GM12875 (cell line): ENCODE data around the gene CYBRD1.
A peak's percentile ranks its signal among the peaks of the same experiment; 100 is the strongest.
"Not testable (repeated sequence)": the region's sequence is repeated elsewhere in the genome, so short reads cannot be mapped to it uniquely, and the experiment has no call there.

Experiments used
- H3K4me3 ChIP-seq: one replicate; pipeline ENCODE4 v1.5.1; 2011; ENCODE audit warnings: low read depth, low read length, control low read depth
- TF ChIP-seq, protein P1 (sequence below): IDR thresholded peaks from 2 replicates; pipeline ENCODE4 v1.5.1; 2011; ENCODE audit warnings: low read depth, mild to moderate bottlenecking, control low read depth, inconsistent platforms, low read length, moderate library complexity, borderline replicate concordance; ENCODE audit not compliant: insufficient read depth

CYBRD1 gene

DNA sequence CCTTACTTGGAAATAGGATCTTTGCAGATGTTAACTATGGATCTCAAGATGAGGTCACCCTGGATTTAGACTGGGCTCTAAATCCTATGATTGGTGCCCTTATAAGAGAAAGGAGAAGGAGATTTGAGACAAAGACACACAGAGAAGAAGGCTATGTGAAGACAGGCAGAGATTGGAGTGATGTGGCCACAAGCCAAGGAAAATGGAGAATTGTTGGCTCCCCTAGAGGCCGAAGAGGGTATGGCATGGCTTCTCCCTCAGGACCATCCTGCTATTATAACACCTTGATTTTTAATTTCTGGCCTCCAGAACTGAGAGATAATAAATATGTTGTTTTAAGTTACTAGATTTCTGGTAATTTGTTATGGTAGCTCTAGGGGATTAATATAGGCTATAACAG is 7.6 kb downstream of the CYBRD1 start:
- TF ChIP-seq, protein P1, sequence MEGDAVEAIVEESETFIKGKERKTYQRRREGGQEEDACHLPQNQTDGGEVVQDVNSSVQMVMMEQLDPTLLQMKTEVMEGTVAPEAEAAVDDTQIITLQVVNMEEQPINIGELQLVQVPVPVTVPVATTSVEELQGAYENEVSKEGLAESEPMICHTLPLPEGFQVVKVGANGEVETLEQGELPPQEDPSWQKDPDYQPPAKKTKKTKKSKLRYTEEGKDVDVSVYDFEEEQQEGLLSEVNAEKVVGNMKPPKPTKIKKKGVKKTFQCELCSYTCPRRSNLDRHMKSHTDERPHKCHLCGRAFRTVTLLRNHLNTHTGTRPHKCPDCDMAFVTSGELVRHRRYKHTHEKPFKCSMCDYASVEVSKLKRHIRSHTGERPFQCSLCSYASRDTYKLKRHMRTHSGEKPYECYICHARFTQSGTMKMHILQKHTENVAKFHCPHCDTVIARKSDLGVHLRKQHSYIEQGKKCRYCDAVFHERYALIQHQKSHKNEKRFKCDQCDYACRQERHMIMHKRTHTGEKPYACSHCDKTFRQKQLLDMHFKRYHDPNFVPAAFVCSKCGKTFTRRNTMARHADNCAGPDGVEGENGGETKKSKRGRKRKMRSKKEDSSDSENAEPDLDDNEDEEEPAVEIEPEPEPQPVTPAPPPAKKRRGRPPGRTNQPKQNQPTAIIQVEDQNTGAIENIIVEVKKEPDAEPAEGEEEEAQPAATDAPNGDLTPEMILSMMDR = peak; percentile 74

DNA sequence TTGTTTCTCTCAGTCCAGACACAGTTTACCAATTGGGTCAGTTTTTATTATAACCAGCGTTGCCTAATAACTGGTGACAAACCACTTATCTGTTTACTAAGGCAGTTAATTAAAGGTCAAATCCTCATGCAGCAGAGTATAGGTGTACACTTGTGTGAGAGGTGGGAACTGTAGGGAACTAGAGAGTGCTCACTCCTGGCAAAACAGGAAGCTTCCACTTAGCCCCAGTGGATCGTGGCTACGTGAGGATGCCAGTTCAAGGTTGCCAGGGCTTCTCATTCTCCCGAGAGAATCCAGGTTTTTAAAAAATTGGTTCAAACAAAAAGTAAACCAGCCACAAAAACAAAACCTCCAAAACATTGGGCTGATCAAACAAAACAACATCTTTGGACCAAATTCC is 8.1 kb downstream of the CYBRD1 start:
- H3K4me3 ChIP-seq = no peak overlapping the region

More for the DNA sequence above, 7.6 kb downstream of the CYBRD1 start:
- no peak overlapping the region for H3K4me3 ChIP-seq

DNA sequence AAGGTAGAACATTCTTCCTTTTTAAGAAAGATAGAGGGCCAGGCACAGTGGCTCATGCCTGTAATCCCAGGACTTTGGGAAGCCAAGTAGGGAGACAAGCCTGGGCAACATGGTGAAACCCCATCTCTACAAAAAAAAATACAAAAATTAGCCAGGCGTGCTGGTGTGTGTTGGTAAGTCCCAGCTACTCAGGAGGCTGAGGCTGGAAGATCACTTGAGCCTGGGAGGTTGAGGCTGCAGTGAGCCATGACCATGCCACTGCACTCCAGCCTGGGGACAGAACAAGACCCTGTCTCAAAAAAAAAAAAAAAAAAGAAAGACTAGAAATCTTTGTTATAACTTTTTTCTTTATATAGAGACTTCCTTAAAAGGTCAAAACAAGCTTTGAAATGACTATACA is 8.6 kb downstream of the CYBRD1 start:
- H3K4me3 ChIP-seq = not testable (repeated sequence)

More for the DNA sequence above, 8.1 kb downstream of the CYBRD1 start:
- TF ChIP-seq, protein P1 = no peak

DNA sequence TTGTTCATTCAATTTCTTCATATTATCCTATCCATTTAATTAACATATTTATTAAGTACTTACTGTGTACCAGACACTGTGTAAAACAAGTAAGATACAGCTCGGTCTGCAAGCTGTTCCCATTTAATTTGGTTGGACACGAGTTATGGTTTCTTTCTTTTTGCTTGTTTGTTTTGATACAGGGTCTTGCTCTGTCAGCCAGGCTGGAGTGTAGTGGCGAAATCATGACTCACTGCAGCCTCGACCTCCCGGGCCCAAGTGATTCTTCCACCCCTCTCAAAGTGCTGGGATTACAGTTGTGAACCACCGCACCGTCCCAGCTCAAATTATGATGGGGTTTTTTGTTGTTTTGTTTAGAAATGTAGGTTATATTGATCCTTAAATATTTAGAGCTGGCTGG is 9.0 kb downstream of the CYBRD1 start:
- H3K4me3 ChIP-seq = no peak overlapping the region
- TF ChIP-seq, protein P1 = no peak

DNA sequence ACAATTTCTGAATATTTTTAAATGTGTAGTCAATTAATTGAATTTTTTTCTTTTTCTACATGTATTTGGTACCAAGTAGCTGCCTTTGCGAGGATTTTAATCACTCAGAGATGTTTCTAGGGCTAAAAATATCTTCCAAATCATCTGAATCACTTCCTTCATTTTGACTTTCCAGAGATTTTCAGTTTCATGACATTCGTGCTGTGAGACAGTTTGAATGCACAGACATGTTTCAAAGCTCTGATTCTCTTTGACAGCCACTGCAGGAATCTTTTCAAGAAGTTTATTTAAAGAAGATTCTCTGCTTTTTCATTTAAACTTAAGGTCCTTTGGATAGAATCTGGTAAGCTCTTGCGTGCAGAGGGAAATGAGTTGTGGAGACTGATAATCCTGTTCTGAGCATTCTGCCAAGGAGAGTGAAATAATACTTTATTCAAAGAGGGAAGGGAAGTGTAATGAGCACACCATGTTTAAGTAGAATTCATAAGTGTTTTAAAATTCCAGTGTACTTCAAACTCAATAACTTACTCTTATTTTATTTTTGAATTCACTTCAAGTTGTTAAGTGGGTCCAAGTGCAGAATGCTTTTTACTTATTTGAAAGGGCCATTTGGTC is 9.7 kb downstream of the CYBRD1 start:
- TF ChIP-seq, protein P1 = no peak
- no peak overlapping the region for H3K4me3 ChIP-seq

DNA sequence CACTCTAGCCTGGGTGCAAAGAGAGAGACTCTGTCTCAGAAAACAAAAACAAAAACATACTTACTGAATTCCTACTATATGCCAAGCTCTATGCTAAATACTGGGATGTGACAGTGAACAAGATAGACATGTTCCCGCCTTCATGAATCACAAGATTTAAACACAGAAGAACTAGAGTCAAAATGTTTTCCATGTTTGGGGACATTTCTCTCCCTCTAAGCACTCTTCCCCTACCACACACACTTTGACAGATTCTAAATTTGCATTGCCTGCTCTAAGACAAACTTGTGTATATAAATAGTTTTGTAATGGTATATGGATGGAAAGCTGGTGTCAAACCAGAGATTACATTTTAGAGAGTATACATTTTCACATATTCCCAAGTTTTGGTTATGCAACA is 11.1 kb downstream of the CYBRD1 start:
- H3K4me3 ChIP-seq = no peak overlapping the region
- TF ChIP-seq, protein P1 = no peak

DNA sequence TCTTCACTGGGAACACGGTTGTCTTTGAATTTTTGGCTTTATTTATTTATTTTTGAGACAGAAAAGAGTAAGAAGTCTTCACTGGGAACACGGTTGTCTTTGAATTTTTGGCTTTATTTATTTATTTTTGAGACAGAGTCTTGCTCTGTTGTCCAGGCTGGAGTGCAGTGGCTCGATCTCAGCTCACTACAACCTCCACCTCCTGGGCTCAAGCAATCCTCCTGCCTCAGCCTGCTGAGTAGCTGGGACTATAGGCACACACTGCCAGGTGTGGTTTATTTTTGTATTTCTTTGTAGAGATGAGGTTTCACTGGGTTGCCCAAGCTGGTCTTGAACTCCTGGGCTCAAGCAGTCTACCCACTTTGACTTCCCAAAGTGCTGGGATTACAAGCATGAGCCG is 13.3 kb downstream of the CYBRD1 start:
- not testable (repeated sequence) for H3K4me3 ChIP-seq

DNA sequence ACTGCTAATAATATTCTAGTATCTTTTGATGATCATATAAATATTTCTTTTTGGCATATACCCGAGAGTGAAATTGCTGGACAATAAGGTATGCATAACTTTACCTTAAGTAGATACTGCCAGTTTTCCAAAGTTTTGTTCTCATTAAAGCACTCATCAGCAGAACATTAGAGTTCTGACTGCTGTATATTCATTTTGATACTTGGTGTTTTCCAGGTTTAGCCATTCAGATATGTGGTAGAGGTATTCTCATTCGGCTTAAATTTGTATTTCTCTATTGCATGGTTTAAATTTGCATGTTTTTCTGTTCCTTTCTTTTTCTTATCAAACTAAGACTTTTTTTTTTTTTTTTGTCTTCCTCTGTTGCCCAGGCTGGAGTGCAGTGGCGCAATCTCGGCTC is 18.2 kb downstream of the CYBRD1 start:
- TF ChIP-seq, protein P1 = no peak
- no peak overlapping the region for H3K4me3 ChIP-seq
